Measurements from ENCODE around the gene DPYD.

The DPYD gene

GRCh38 chr1:97123717-97124431 is 797.0 kb downstream of the DPYD start:
- DNase-seq, result no peak

GRCh38 chr1:97120806-97121205 is 800.0 kb downstream of the DPYD start:
- DNase-seq, result no peak

- DNase-seq, result no peak
These were observed 801.3 kb downstream of the DPYD start for GRCh38 chr1:97119260-97120158.

GRCh38 chr1:97114842-97115241 is 806.0 kb downstream of the DPYD start:
- no peak for DNase-seq

GRCh38 chr1:97112442-97112841 is 808.4 kb downstream of the DPYD start:
- no peak for DNase-seq

GRCh38 chr1:97108179-97108578 is 812.7 kb downstream of the DPYD start:
- no peak for DNase-seq

- DNase-seq, result no peak
These were observed 815.3 kb downstream of the DPYD start for GRCh38 chr1:97105531-97105930.

- no peak for DNase-seq
These were observed 819.3 kb downstream of the DPYD start for GRCh38 chr1:97101509-97101908.

- DNase-seq, result no peak
These were observed 823.4 kb downstream of the DPYD start for GRCh38 chr1:97097404-97097925.

- DNase-seq, result no peak
These were observed 825.1 kb downstream of the DPYD start for GRCh38 chr1:97095764-97096163.

GRCh38 chr1:97094247-97094972 is 826.4 kb downstream of the DPYD start:
- no peak for DNase-seq

GRCh38 chr1:97093741-97094140 is 827.1 kb downstream of the DPYD start:
- DNase-seq, result no peak

- DNase-seq, result no peak
These were observed 828.0 kb downstream of the DPYD start for GRCh38 chr1:97092824-97093223.

GRCh38 chr1:97091679-97092078 is 829.2 kb downstream of the DPYD start:
- DNase-seq, result no peak

GRCh38 chr1:97091263-97091662 is 829.6 kb downstream of the DPYD start:
- no peak for DNase-seq

- no peak for DNase-seq
These were observed 830.1 kb downstream of the DPYD start for GRCh38 chr1:97090725-97091124.

- no peak for DNase-seq
These were observed 831.7 kb downstream of the DPYD start for GRCh38 chr1:97089173-97089572.

- no peak for DNase-seq
These were observed 832.4 kb downstream of the DPYD start for GRCh38 chr1:97088391-97088790.

GRCh38 chr1:97084546-97084945 is 836.3 kb downstream of the DPYD start:
- no peak for DNase-seq

- DNase-seq, result no peak
These were observed 838.5 kb downstream of the DPYD start for GRCh38 chr1:97082160-97082848.

GRCh38 chr1:97078872-97079271 is 842.0 kb downstream of the DPYD start:
- no peak for DNase-seq

GRCh38 chr1:97077221-97077620 is 843.6 kb downstream of the DPYD start:
- no peak for DNase-seq

GRCh38 chr1:97074771-97075170 is 846.1 kb downstream of the DPYD start:
- DNase-seq, result no peak

All from GOT3 (cell line).